H1 (cell line): ENCODE data around the gene PTPRT.

ENCODE experiments used
- CEBPB ChIP-seq: IDR thresholded peaks from 2 replicates; pipeline ENCODE4 v1.6.1; 2012; ENCODE audit warnings: low read depth, low read length
- POLR2A ChIP-seq, 2 experiments: IDR thresholded peaks; 1 replicate in 1 of 2; 2 replicates in 1 of 2; pipeline ENCODE4 v1.6.1; 2011; ENCODE audit warnings: low read depth in 2 of 2, low read length in 2 of 2, mild to moderate bottlenecking in 2 of 2; ENCODE audit errors: control extremely low read depth in 1 of 2
- RBBP5 ChIP-seq: IDR thresholded peaks from 2 replicates; pipeline ENCODE4 v1.7.1; 2012; ENCODE audit warnings: low read depth, mild to moderate bottlenecking, inconsistent platforms, low read length, moderate library complexity, borderline replicate concordance
- RXRA ChIP-seq: IDR thresholded peaks from 2 replicates; pipeline ENCODE4 v1.6.1; 2011; ENCODE audit warnings: low read depth, mild to moderate bottlenecking, low read length, moderate library complexity; ENCODE audit not compliant: insufficient read depth
- YY1 ChIP-seq: IDR thresholded peaks from 2 replicates; pipeline ENCODE4 v1.6.1; 2011; ENCODE audit warnings: low read depth, mild to moderate bottlenecking, low read length

GRCh38 chr20:42975974-42976373, 213.7 kb downstream of the PTPRT start:
- TF ChIP-seq RXRA: no peak
- TF ChIP-seq YY1: no peak
- TF ChIP-seq CEBPB: no peak
- no peak for TF ChIP-seq RBBP5
- no peak for TF ChIP-seq POLR2A (IDR thresholded peaks at IDR 0.05; ENCODE audit: control extremely low read depth in 1 of 2, low read depth in 2 of 2, low read length in 2 of 2)
